ENCODE measurements around the gene INSYN2A.

DNA sequence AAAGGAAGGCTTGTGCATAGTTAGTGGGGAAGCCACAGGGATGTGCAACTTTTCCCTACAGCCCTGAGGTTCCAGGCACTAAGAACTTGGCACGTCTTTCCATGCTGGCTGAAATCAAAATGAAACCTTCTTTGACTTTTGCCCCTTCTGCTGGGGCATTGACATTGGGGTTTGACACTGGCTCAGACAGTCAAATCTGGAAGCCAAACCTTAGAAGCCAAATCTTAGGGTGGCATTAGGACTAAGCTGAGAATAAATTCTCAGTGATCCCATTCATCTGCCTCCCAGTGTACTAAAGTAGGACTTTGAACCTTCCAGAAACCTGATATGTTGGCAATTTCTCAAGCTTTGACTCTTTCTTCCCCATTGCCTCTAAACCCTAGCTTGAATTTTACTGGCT lies 31.3 kb upstream of the INSYN2A start:
- TF ChIP-seq POLR2A (IDR thresholded peaks at IDR 0.05) (no peak), EP300 (IDR thresholded peaks at IDR 0.05) (no peak), POLR2AphosphoS5 (IDR thresholded peaks at IDR 0.05) (no peak)
- TF ChIP-seq, protein P1, sequence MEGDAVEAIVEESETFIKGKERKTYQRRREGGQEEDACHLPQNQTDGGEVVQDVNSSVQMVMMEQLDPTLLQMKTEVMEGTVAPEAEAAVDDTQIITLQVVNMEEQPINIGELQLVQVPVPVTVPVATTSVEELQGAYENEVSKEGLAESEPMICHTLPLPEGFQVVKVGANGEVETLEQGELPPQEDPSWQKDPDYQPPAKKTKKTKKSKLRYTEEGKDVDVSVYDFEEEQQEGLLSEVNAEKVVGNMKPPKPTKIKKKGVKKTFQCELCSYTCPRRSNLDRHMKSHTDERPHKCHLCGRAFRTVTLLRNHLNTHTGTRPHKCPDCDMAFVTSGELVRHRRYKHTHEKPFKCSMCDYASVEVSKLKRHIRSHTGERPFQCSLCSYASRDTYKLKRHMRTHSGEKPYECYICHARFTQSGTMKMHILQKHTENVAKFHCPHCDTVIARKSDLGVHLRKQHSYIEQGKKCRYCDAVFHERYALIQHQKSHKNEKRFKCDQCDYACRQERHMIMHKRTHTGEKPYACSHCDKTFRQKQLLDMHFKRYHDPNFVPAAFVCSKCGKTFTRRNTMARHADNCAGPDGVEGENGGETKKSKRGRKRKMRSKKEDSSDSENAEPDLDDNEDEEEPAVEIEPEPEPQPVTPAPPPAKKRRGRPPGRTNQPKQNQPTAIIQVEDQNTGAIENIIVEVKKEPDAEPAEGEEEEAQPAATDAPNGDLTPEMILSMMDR (IDR thresholded peaks at IDR 0.05) = no peak
